Body of pancreas (tissue), 4 donors: ENCODE measurements around the gene CCDC174. TPM values are rescaled to one million over a fixed set of nuclear protein-coding genes. Genes with fewer than 3 reads are reported as not detected.

Experiments
- ATAC-seq: fragments of 150-250 bp; one replicate; pipeline ENCODE4 v1.9.1; 2016
- DNase-seq, 4 donors: peaks; one replicate each; pipeline ENCODE4 v3.0.0-alpha.2; 2019
- H3K27ac ChIP-seq, 4 donors: fragments of 200-600 bp; sonication (generic); 1 replicate in 3 of 4; 2 replicates in 1 of 4; pipeline versions ENCODE4 v1.5.1 to v1.6.1; 2016 to 2019; ENCODE audit warnings: mild to moderate bottlenecking in 1 of 4, mixed read lengths in 1 of 4, moderate library complexity in 1 of 4
- H3K27me3 ChIP-seq, 2 donors: fragments of 200-600 bp; sonication (generic); one replicate each; pipeline ENCODE4 v1.6.0; 2016; ENCODE audit warnings: mild to moderate bottlenecking in 1 of 2
- H3K36me3 ChIP-seq, 2 donors: fragments of 200-600 bp; sonication (generic); replicated peaks in 1 of 2; 2 replicates each; pipeline ENCODE4 v1.5.1; 2016; ENCODE audit warnings: low read depth in 2 of 2; ENCODE audit not compliant: insufficient read depth in 1 of 2
- H3K4me1 ChIP-seq: fragments of 200-600 bp; sonication (generic); one replicate; pipeline ENCODE4 v1.6.0; 2016
- H3K4me3 ChIP-seq, 2 donors: fragments of 200-600 bp; sonication (generic); 1 replicate in 1 of 2; 2 replicates in 1 of 2; pipeline ENCODE4 v1.5.1; 2016 to 2019
- H3K9me3 ChIP-seq, 3 donors: fragments of 200-600 bp; sonication (generic); 1 replicate in 2 of 3; 2 replicates in 1 of 3; pipeline ENCODE4 v1.5.1; 2016
- POLR2A ChIP-seq, 3 donors: fragments of 450-650 bp; IDR thresholded peaks; one replicate each; pipeline ENCODE4 v1.6.1; 2016; ENCODE audit warnings: antibody characterized with exemption in 3 of 3, mild to moderate bottlenecking in 2 of 3
- WGBS, 2 donors: methylation state at CpG; one replicate each; pipeline ENCODE4 v1.1.5; 2017; 5-methylcytosine and 5-hydroxymethylcytosine counted together
- intact Hi-C: fragments of 100-400 bp; cut with DNase I; formaldehyde crosslinking; loops from one replicate; pipeline ENCODE4 v1.15.1; 2023
- total RNA-seq, 2 donors: library from RNA; depleted of rRNA; stranded (reverse); fragments of >200 nt; gene quantifications; one replicate each; pipeline ENCODE4 v1.1.0, GENCODE V29; 2016
- TF ChIP-seq, protein P1 (sequence below), 7 experiments: fragments of 450-650 bp in 4 of 7; fragments of 200-600 bp in 3 of 7; sonication (generic) in 3 of 7; IDR thresholded peaks; one replicate each; pipeline ENCODE4 v1.5.1; 2016 to 2019; ENCODE audit warnings: antibody characterized with exemption in 7 of 7

The CCDC174 gene
- total RNA-seq, 2 donors from 2014 or later = 11.2 to 17.8 TPM

DNA sequence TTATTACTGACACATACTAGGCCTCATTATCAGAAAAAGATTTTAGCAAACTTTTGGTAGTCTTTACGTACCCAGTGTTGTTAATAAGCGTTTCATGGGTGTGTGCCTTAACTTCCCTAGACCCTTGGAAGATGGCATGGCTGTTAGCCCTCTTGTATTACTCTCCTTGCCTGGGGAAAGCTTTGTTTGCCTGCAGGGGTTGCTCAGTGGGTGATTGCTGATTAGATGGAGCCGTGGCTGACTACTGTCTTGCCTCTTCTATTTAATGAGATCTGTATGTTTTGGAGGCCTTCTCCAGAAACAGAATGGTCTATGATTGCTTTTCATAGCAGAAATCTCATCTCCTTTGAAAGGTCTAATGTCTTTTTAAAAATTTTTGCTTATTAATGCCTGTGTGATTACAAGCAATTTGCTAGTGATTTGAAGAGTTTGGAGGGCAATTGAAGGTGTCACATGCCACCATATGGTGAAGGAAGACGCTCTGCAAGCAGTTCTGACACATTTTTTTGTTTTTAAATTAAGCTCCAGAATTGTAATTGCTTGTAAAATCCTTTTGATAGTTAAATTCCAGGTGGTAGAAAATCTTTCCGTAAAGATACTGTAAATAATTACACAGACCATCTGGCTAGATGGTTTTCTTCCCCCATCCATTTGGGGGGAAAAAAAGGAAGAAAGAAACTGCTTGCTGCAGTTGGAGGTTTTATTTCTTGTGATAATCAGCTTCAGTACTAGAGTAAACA is 12.0 kb downstream of the CCDC174 start:
- H3K36me3 ChIP-seq = peaks cover 23 to 67% of the 10 kb centered on the region in 2 donors
- H3K4me1 ChIP-seq = peaks cover 19% of the 10 kb centered on the region
- no peak for DNase-seq
- intact Hi-C loops = loop anchor here (10.0 kb wide), 1 partner anchor 261 kb away; no protein-coding TSS in a partner anchor
- TF ChIP-seq POLR2A (IDR thresholded peaks at IDR 0.05) = no peak
- TF ChIP-seq, protein P1, sequence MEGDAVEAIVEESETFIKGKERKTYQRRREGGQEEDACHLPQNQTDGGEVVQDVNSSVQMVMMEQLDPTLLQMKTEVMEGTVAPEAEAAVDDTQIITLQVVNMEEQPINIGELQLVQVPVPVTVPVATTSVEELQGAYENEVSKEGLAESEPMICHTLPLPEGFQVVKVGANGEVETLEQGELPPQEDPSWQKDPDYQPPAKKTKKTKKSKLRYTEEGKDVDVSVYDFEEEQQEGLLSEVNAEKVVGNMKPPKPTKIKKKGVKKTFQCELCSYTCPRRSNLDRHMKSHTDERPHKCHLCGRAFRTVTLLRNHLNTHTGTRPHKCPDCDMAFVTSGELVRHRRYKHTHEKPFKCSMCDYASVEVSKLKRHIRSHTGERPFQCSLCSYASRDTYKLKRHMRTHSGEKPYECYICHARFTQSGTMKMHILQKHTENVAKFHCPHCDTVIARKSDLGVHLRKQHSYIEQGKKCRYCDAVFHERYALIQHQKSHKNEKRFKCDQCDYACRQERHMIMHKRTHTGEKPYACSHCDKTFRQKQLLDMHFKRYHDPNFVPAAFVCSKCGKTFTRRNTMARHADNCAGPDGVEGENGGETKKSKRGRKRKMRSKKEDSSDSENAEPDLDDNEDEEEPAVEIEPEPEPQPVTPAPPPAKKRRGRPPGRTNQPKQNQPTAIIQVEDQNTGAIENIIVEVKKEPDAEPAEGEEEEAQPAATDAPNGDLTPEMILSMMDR (IDR thresholded peaks at IDR 0.05) = no peak
- H3K27me3 ChIP-seq = no peaks in the 10 kb centered on the region
- ATAC-seq = no peak
- 65 to 66% methylated on average over 5 of the region's 5 CpGs for WGBS, 2 donors
- H3K27ac ChIP-seq = no peak overlapping the region
- no peak overlapping the region for H3K4me3 ChIP-seq
- no peaks in the 10 kb centered on the region for H3K9me3 ChIP-seq

DNA sequence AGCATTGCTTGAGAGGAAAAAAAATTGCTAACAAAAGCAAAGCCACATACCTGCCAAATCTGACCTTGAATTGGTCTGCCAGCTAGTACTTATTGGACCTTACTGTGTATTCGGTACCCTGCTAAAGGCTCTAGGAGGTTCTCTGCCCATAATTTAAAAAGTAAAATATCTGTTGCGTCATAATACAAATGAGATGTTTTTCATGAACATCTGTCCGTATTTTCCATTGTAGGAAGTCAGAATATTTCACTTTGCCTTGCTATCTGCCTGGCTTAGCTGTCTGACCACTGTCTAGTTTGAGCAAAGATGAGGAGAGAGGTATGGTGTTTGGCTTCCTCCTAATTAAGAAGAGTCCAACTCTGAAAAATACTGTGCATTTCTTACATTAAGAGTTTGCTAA is 12.6 kb downstream of the CCDC174 start:
- Histone ChIP-seq H3K4me1 (peaks cover 19% of the 10 kb centered on the region), H3K9me3 (no peaks in the 10 kb centered on the region), H3K36me3 (peaks cover 25 to 69% of the 10 kb centered on the region in 2 donors), H3K27ac (no peak overlapping the region), H3K4me3 (no peak overlapping the region), H3K27me3 (no peaks in the 10 kb centered on the region)
- DNase-seq = no peak
- intact Hi-C loops = loop anchor here (10.0 kb wide), 1 partner anchor 261 kb away; no protein-coding TSS in a partner anchor
- 47 to 55% methylated on average over 3 of the region's 3 CpGs for WGBS, 2 donors
- ATAC-seq = no peak
- TF ChIP-seq POLR2A (IDR thresholded peaks at IDR 0.05) = no peak
- TF ChIP-seq, protein P1 (IDR thresholded peaks at IDR 0.05) = no peak

DNA sequence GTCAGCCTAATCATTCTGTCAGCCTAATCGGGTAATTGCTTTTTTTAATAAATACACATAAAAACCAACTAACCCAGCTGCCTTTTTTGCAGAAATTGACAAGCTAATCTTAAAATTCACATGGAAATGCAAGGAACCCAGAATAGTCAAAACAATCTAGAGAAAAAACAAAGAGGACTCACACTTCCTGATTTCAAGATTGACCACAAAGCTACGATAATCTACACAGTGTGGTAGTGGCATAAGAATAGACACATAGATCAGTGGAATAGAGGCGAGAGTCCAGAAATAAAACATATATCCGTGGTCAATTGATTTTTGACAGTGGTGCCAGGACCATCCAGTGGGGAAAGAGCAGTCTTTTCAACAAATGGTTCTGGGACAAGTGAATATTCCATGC is 21.0 kb downstream of the CCDC174 start:
- no peak overlapping the region for H3K27ac ChIP-seq
- WGBS, 2 donors = 83 to 90% methylated on average over 4 of the region's 4 CpGs
- no peaks in the 10 kb centered on the region for H3K4me1 ChIP-seq
- TF ChIP-seq POLR2A (IDR thresholded peaks at IDR 0.05) = no peak
- TF ChIP-seq, protein P1 (IDR thresholded peaks at IDR 0.05) = no peak
- H3K27me3 ChIP-seq = no peaks in the 10 kb centered on the region
- H3K4me3 ChIP-seq = no peak overlapping the region
- intact Hi-C loops = no loop called here
- peaks cover 22 to 43% of the 10 kb centered on the region in 2 donors for H3K36me3 ChIP-seq
- ATAC-seq (no peak), DNase-seq (no peak)
- H3K9me3 ChIP-seq = no peaks in the 10 kb centered on the region

DNA sequence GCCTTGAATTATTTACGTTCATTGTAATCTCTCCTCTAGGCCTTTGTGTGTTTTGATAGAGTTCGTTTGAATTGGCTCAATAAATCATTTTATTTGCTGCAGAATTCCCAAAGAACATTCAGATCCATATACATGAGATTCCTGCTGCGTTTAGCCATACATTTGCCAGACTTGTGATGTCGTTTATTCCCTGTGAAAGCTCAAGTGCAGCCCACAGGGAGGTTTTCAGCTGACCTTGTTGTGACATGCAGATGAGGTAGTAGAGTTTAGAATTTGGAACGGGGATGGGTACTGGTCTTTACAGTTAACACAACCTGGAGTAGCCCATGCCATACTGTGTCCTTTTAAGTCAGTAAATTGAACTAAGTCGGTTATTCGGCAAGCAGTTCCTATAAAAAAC is 23.3 kb downstream of the CCDC174 start, which contains the start of gene C3orf20:
TSS of gene C3orf20 (plus strand) at position 301 of the 400 bp plus-strand sequence. CDS start 7,573 bp downstream, outside the sequence.
- Histone ChIP-seq H3K4me3 (no peak within 1 kb of the TSS), H3K4me1 (peaks cover 4% of the 10 kb centered on the region), H3K9me3 (no peaks in the 10 kb centered on the region), H3K27ac (no peak within 1 kb of the TSS), H3K27me3 (no peaks in the 10 kb centered on the region), H3K36me3 (peaks cover 14 to 24% of the 10 kb centered on the region in 2 donors)
- WGBS, 2 donors = 68 to 73% methylated on average over 7 of the region's 7 CpGs
- no peak for DNase-seq
- TF ChIP-seq POLR2A (IDR thresholded peaks at IDR 0.05) = no peak
- no peak for ATAC-seq
- intact Hi-C loops = no loop called here

DNA sequence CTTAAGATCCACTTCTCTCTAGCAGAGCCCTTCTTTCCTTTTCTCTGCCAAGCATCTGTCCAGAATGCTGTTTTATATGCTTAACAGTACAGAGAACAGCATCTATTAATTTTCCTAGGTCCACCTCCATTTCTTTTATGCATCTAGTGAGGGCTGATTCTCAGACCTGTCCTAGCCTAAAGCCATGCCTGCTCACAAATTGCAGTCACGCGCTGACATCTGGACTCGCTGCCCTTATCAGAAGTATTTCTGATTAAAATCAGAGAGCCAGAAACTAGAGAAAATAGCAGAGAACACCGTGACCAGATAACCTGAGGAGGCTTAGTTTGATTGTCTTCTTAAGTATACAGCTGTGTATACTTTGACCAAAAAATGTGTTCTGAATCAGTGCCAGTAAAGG is 25.3 kb downstream of the CCDC174 start:
- ATAC-seq (no peak), DNase-seq (no peak)
- H3K9me3 ChIP-seq = no peaks in the 10 kb centered on the region
- TF ChIP-seq, protein P1 (IDR thresholded peaks at IDR 0.05) = no peak
- TF ChIP-seq POLR2A (IDR thresholded peaks at IDR 0.05) = no peak
- H3K27ac ChIP-seq = no peak overlapping the region
- H3K27me3 ChIP-seq = no peaks in the 10 kb centered on the region
- WGBS, 2 donors = 48 to 65% methylated on average over 4 of the region's 4 CpGs
- H3K4me1 ChIP-seq = peaks cover 4% of the 10 kb centered on the region
- peaks cover 3 to 7% of the 10 kb centered on the region in 2 donors for H3K36me3 ChIP-seq
- intact Hi-C loops = no loop called here
- H3K4me3 ChIP-seq = no peak overlapping the region
